HG02571 (cell line): ENCODE measurements around the gene RNF217.
"Not testable (repeated sequence)": the region's sequence is repeated elsewhere in the genome, so short reads cannot be mapped to it uniquely, and the experiment has no call there.

Experiments
- ATAC-seq: cut with Tn5 transposase; IDR thresholded peaks from one replicate; pipeline ENCODE4 v1.9.1; 2021; ENCODE audit warnings: mild to moderate bottlenecking, moderate library complexity; ENCODE audit not compliant: unreplicated experiment

Gene RNF217

DNA sequence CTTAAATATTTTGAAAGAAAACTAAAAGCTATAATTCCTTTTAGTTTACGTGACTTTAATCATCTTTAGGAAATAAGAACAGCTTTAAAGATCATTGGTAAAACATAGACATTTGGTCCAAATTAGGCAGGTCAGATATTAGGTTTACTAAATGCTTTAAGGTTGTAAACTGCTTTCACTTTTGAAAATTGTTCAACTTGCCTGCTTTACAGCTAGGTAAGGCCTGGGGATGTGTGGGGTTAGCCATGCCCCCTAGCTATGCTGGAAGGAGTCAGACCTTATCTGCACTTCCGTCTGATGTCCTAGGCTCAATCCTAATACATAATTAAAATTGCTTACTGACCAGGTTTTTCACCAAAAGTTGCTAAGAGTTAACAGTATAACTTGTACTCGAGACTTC, 160.8 kb downstream of the RNF217 start:
- no peak for ATAC-seq

DNA sequence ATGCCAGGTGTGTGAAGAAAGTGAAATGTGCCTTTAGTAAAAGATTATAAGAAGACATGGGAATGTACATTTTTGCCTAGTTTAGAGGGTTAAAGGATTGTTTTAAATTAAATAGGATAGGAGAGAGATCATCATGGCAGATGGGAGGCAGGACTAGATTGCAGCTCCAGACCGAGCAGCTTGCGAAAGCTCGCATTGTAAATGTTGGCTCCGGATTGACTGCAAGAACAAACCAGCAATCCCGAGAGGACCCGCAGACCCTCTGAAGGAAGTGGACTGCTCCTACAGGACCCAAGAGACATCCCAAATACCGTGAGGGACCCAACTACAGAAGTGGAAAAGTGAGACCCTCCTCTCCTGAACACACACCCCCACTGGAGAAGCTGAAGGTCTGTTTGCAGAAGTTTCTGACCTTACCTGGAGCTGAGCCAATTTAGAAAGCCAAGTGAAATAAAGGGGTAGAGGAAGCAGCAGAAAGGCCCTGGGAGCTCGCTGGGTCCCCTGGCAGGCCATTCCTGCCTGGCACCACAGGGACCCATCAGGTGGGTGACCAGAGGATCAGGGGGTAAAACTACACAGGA, 161.3 kb downstream of the RNF217 start:
- no peak for ATAC-seq

DNA sequence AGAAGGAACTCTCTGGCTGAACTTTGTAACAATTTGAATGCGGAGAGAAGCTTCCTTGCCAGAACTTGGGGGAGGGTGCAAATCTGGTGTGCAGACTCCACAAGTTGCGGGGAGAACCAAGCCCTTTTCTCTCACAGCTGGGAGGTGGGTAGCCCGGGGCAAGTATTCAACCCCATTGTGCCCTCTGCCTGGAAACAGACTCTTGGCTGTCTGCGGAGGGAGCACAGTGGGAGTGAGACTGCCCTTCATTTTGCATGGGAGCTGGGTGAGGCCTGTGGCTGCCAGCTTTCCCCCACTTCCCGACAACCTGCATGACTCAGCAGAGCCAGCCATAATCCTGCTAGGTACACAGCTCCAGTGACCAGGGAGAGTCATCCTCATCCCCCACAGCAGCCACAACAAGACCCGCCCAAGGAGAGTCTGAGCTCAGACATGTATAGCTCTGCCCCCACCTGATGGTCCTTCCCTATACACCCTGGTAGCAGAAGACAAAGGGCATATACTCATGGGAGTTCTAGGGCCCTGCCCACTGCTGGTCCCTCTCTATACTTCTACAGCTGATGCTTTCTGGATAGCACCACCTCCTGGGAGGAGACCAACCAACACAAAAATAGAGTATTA, 161.9 kb downstream of the RNF217 start:
- ATAC-seq = no peak

DNA sequence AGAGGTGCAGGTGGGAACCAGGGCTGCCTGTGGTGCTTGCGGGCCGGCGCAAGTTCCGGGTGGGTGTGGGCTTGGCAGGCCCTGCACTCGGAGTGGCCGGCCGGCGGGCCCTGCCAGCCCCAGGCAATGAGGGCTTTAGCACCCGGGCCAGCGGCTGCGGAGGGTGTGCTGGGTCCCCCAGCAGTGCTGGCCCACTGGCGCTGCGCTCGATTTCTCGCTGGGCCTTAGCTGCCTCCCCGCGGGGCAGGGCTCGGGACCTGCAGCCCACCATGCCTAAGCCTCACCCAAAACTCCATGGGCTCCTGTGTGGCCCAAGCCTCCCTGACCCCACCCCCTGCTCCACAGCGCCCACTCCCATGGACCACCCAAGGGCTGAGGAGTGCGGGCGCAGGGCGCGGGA, 163.6 kb downstream of the RNF217 start:
- not testable (repeated sequence) for ATAC-seq

DNA sequence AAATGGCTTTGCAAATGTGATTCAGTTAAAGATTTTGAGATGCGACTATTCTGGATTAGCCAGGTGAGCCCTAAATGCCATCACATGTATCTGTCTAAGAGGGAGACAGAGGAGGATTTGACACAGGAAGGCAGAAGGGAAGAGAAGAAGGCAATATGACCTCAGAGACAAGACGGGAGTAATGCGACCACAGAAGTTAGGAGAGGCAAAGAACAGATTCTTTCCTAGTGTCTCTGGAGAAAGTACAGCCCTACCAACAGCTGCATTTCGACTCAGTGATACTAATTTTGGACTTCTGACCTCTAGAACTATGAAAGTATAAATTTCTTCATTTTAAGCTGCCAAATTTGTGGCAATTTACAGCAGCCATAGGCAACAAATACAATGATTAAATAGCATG, 167.1 kb downstream of the RNF217 start:
- no peak for ATAC-seq

DNA sequence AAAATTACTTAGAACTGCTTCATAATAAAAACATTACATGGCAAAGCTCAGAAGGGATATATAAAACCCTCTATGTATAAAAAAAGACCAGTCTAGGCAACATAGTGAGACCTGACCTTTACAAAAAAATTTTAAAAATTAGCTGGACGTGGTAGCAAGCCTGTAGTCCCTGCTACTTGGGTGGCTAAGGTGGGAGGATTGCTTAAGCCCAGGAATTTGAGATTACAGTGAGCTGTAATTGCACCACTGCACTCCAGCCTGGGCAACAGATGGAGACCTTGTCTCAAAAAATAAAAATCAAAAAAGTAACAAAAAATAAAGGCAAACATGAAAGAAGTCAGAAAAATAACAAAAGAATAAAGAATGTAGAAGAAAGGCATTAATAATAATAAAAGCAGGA, 169.8 kb downstream of the RNF217 start:
- ATAC-seq = no peak

DNA sequence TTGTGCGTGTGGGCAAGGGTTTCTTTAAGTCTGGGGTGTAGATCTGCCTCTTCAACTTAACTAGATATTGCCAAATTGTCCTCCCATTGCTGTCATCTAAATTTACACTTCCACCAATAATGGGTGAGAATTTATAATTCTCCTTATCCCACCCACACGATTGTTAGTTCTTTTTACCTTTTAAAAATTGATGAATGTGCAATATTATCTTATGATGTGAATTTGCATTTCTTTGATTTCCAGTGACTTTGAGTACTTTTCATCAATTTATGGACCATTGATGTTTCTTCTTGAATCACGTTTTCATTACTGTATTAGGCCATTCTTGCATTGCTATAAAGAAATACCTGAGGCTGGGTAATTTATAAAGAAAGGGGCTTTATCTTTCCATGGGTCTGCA, 174.1 kb downstream of the RNF217 start:
- no peak for ATAC-seq

DNA sequence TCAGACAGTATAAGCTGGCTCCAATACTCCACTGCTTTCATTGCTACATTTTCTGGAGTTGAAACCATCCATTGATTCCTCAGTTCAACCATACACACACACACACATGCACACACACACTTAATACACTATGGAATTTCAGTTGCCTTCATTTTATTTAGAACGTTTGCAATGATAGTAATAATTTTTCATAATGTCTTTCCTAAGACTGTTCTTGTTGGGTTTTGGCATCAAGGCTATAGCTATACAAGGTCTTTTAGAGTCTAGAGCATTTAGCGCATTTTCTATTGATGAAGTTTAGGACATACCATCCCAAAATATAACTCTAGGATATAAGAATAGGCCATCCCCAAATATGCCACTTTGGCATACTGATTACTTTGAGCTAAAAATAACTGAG, 175.8 kb downstream of the RNF217 start:
- ATAC-seq = no peak

DNA sequence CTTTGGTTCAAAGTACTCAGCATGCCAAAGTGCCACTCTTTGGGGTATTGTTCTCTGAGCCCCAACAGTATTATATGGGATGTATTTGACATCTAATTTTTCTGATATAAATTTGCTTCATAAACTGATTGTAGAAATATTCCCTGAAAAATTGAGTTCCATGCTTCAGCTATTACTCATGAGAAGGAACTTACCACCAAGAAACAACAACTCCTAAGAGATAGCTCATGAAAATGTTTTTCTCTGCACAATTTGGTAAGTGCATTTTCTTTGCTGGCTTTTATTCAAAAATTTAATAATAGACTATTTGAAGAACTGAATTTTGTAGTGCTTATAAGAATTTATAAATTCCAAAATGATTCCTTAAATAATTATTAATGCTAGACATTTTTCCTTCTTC, 178.6 kb downstream of the RNF217 start:
- ATAC-seq = no peak
